Measurements from ENCODE around the gene CACNA1B. TPM values are rescaled to one million over a fixed set of nuclear protein-coding genes. Genes with fewer than 3 reads are reported as not detected.

Gene CACNA1B
- total and polyA plus RNA-seq, 9 of the 15 experiments (the other 6 are each of a cell fraction or from before 2014, with no cell fraction given) = 0.01 to 0.04 TPM; not detected in 7

DNA sequence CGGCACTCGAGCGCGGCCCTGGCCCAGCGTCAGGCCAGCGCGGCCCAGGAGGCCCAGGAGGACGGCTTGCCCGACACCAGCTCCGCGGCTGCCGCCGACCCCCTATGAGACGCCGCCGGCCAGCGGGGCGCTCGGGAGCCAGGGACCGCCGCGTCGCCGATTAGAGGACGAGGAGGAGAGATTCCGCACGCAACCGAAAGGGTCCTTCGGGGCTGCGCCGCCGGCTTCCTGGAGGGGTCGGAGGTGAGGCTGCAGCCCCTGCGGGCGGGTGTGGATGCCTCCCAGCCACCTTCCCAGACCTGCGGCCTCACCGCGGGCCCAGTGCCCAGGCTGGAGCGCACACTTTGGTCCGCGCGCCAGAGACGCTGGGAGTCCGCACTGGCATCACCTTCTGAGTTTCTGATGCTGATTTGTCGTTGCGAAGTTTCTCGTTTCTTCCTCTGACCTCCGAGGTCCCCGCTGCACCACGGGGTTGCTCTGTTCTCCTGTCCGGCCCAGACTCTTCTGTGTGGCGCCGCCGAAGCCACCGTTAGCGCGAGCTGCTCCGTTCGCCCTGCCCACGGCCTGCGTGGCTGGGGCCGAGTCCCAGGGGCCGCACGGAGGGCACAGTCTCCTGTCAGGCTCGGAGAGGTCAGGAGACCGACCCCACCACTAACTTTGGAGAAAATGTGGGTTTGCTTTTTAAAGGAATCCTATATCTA is 42.6 kb upstream of the CACNA1B start:
- Histone ChIP-seq H3K79me2 (ENCODE audit: control insufficient read depth, insufficient read depth, low read length) (no peaks in the 10 kb centered on the region), H4K20me1 (replicated peaks; ENCODE audit: control insufficient read depth, insufficient read depth, low read length) (no peaks in the 10 kb centered on the region), H3K4me3 (no peak overlapping the region), H3K27me3 (ENCODE audit: control insufficient read depth in 2 of 2, insufficient read depth in 2 of 2, low read length in 2 of 2) (no peaks in the 10 kb centered on the region), H3K4me2 (ENCODE audit: insufficient read depth, low read length) (no peak overlapping the region), H3K9me3 (replicated peaks; ENCODE audit: control insufficient read depth, insufficient read depth, low read depth, low read length) (no peaks in the 10 kb centered on the region), H3K9me1 (ENCODE audit: control insufficient read depth, insufficient read depth, low read length) (no peaks in the 10 kb centered on the region), H2AFZ (ENCODE audit: low read depth, low read length) (no peak overlapping the region), H3K4me1 (replicated peaks in 1 of 2; ENCODE audit: control insufficient read depth in 2 of 2, insufficient read depth in 2 of 2, low read length in 2 of 2) (peaks cover 0 to 26% of the 10 kb centered on the region in 2 experiments; a peak in 1 of 5 replicates), H3K36me3 (ENCODE audit: control insufficient read depth, insufficient read depth, low read length) (peaks cover 35% of the 10 kb centered on the region; the same call in 2 of the 3 replicates), H3K9ac (ENCODE audit: insufficient read depth in 1 of 2, low read depth in 2 of 2, low read length in 2 of 2) (no peak overlapping the region; a peak in 1 of 4 replicates), H3K27ac (ENCODE audit: extremely low read depth, low read depth, low read length) (no peak overlapping the region)
- DNase-seq (ENCODE audit: extremely low read depth in 1 of 4, low spot score in 3 of 4) = no peak
- ChIA-PET POLR2A (interaction anchor here (0.6 kb wide), 1 partner anchor 40 kb away, joined by 3 read pairs; no protein-coding TSS in a partner anchor), CTCF (ENCODE audit: low intra/inter-chr PET ratio) (no interaction called here)
- no peak for ATAC-seq
- no peak for FAIRE-seq
- TF ChIP-seq TCF7 (IDR thresholded peaks at IDR 0.05; ENCODE audit: borderline replicate concordance) = no peak
- TF ChIP-seq SAFB (IDR thresholded peaks at IDR 0.05; ENCODE audit: borderline replicate concordance, low read depth, low read length) = no peak
- TF ChIP-seq RBM22 (IDR thresholded peaks at IDR 0.05; ENCODE audit: low read depth, low read length, poor library complexity, severe bottlenecking) = peak; percentile 38
- no peak for TF ChIP-seq POLR2AphosphoS5 (IDR thresholded peaks at IDR 0.05; ENCODE audit: control insufficient read depth, insufficient read depth, low read depth, low read length)
- intact Hi-C loops (cut with micrococcal nuclease) (no loop called here), in situ Hi-C loops (cut with MboI) (no loop called here)
- WGBS (ENCODE audit: insufficient coverage, low coverage, missing lambda C conversion rate) = 97% methylated on average over 43 of the region's 66 CpGs
- no TSS peak for BruUV-seq (replicated peaks)
